Activated CD8-positive, alpha-beta memory T cell treated with anti-CD3 and anti-CD28 coated beads for 4 hours (primary cell): Measurements from ENCODE around the gene WHRN.

Experiments
- DNase-seq, 2 donors: peaks; one replicate each; pipeline ENCODE4 v3.0.0-alpha.2; 2020; ENCODE audit warnings: low read depth in 2 of 2

WHRN gene

GRCh38 chr9:114400219-114400618, 105.1 kb downstream of the WHRN start:
- DNase-seq = no peak

- DNase-seq = no peak
Observed at GRCh38 chr9:114399381-114399780, 105.9 kb downstream of the WHRN start.

- peak; percentile 88 to 93 for DNase-seq
Observed at GRCh38 chr9:114397848-114398605, 107.2 kb downstream of the WHRN start.

GRCh38 chr9:114397219-114397847, 107.9 kb downstream of the WHRN start:
- DNase-seq = no peak

- no peak for DNase-seq
Observed at GRCh38 chr9:114396558-114397218, 108.6 kb downstream of the WHRN start.

- DNase-seq = no peak
Observed at GRCh38 chr9:114395768-114396167, 109.5 kb downstream of the WHRN start.

- no peak for DNase-seq
Observed at GRCh38 chr9:114395334-114395617, 110.0 kb downstream of the WHRN start.

GRCh38 chr9:114394523-114395333, 110.5 kb downstream of the WHRN start:
- DNase-seq = no peak

- no peak for DNase-seq
Observed at GRCh38 chr9:114392749-114393112, 112.5 kb downstream of the WHRN start.

- no peak for DNase-seq
Observed at GRCh38 chr9:114390952-114391351, 114.3 kb downstream of the WHRN start.

GRCh38 chr9:114389612-114390368, 115.5 kb downstream of the WHRN start:
- no peak for DNase-seq

GRCh38 chr9:114388764-114389375, 116.4 kb downstream of the WHRN start:
- no peak for DNase-seq

GRCh38 chr9:114388357-114388682, 117.0 kb downstream of the WHRN start:
- DNase-seq = no peak

- DNase-seq = peak; percentile 62 to 74
Observed at GRCh38 chr9:114387680-114388356, 117.5 kb downstream of the WHRN start, which contains the start of gene AKNA. TSS of gene AKNA (minus strand) at chr9:114387982. CDS start at chr9:114381333, 6,649 bp downstream.

GRCh38 chr9:114386886-114387679, 118.2 kb downstream of the WHRN start:
- no peak for DNase-seq

GRCh38 chr9:114386361-114386885, 118.8 kb downstream of the WHRN start:
- no peak for DNase-seq

- peak; percentile 81 to 88 for DNase-seq
Observed at GRCh38 chr9:114385397-114386181, 119.7 kb downstream of the WHRN start.

GRCh38 chr9:114384836-114385396, 120.4 kb downstream of the WHRN start:
- no peak for DNase-seq
